GM23248 (cell line): Measurements from ENCODE around the gene FILIP1L.

Experiments used
- EZH2 ChIP-seq: fragments of 200-600 bp; sonication (generic); IDR thresholded peaks from 2 replicates; pipeline ENCODE4 v1.6.1; 2018; ENCODE audit warnings: antibody characterized with exemption, mild to moderate bottlenecking; ENCODE audit not compliant: insufficient read depth, poor library complexity, severe bottlenecking
- EZH2phosphoT487 ChIP-seq: fragments of 200-600 bp; sonication (generic); IDR thresholded peaks from 2 replicates; pipeline ENCODE4 v1.6.1; 2018; ENCODE audit warnings: antibody characterized with exemption, moderate library complexity, mild to moderate bottlenecking, low read depth; ENCODE audit not compliant: insufficient read depth

DNA sequence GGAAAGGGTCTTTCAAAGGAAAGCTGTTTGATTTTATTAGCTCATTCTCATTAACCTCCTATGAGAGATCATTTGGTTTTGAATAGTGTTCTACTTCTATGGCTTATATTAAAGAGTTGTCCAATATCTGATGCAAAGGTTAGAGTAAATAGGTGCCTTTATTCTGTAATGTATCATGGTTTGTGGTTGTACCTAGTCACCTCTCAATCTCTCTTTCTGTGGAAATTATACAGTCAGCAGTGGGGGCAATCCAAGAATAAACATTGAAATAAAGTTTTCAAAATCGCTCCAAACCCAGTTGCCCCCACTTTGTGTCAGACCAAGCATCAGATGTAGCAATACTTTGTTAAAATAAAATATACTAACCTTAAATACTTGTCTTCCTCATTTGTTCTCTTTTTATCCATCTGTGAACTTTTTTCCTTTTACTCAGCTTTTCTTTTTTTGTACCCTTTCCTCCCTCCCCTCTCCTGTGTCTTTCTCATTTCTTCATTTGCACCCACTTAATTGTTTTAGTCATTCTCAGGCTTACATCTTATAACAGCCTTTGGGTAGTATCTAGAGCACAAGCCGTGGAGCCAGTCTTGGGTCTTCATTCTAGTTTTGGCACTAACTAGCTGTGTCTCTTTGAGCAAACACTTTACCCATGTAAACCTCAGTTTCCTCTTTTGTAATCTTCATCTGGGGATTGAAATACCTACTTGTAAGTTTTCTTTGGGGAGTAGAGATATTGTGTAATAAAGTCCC, 279.9 kb downstream of the FILIP1L start:
- TF ChIP-seq EZH2 (no peak), EZH2phosphoT487 (no peak)
